Measurements from ENCODE around the gene ATP2B3.

DNA sequence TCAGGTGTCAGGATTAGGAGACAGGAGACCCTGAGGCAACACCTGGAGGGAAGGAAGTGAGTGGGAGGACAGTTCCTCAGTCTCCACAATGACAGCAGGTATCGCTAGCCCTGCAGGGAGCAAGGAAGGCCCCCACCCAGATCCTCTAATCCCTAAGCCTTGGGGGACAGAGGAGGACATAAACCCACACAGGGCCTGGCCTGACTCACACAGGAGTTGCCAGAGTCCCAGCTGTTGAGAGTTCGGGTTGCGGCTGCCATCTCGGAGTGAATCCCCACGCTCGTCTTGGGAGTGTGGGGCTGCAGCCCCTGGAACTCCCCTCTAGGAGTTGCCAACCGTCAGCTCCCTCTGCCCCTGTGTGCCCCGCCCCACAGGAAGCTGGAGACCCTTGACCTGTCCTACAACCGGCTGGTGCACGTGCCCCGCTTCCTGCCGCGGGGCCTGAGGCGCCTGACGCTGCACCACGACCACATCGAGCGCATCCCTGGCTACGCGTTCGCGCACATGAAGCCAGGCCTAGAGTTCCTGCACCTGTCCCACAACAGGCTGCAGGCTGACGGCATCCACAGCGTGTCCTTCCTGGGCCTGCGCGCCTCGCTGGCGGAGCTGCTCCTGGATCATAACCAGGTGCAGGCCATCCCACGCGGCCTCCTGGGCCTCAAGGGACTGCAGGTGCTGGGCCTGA is 31.9 kb upstream of the ATP2B3 start:
- no peak for TF ChIP-seq YY1 (IDR thresholded peaks at IDR 0.05; ENCODE audit: insufficient read depth, insufficient read length)
- TF ChIP-seq ZNF274 (IDR thresholded peaks at IDR 0.05; ENCODE audit: low read depth, low read length) = no peak
- no peak for TF ChIP-seq SUZ12 (IDR thresholded peaks at IDR 0.05; ENCODE audit: extremely low read depth, insufficient read depth, insufficient read length)

Data from NT2/D1 (cell line).